Measurements from ENCODE around the gene GOLT1B. TPM values are rescaled to one million over a fixed set of nuclear protein-coding genes. Genes with fewer than 3 reads are reported as not detected.

Gene GOLT1B
- total RNA-seq, 3 donors from 2014 or later = 24.9 to 32.6 (median 30.9) TPM

DNA sequence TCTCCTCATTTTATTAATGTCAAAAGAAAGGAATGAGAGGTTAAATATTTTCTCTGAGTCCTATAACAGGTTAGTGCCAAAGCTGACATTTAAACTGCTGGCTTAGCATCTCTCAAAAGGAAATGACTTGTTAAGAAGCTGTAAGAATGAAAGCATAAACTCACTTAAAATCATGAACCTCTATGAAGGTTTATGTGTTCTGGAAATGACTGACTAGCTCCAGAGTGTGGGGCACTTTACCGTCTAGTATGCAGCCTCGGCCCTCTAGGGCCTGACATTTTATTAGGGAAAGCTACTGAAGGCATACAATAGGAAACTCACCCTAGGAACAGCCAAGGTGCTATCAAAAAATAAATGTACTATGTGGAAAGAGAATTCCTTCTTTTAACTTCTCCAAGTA is 59.6 kb downstream of the GOLT1B start:
- Histone ChIP-seq H3K27me3 (no peaks in the 10 kb centered on the region), H3K9me3 (no peaks in the 10 kb centered on the region), H3K36me3 (no peaks in the 10 kb centered on the region), H3K4me1 (no peaks in the 10 kb centered on the region), H3K4me3 (no peak overlapping the region), H3K27ac (no peak overlapping the region)
- TF ChIP-seq POLR2A (IDR thresholded peaks at IDR 0.05) (no peak), POLR2AphosphoS5 (IDR thresholded peaks at IDR 0.05) (no peak)
- TF ChIP-seq, protein P1, sequence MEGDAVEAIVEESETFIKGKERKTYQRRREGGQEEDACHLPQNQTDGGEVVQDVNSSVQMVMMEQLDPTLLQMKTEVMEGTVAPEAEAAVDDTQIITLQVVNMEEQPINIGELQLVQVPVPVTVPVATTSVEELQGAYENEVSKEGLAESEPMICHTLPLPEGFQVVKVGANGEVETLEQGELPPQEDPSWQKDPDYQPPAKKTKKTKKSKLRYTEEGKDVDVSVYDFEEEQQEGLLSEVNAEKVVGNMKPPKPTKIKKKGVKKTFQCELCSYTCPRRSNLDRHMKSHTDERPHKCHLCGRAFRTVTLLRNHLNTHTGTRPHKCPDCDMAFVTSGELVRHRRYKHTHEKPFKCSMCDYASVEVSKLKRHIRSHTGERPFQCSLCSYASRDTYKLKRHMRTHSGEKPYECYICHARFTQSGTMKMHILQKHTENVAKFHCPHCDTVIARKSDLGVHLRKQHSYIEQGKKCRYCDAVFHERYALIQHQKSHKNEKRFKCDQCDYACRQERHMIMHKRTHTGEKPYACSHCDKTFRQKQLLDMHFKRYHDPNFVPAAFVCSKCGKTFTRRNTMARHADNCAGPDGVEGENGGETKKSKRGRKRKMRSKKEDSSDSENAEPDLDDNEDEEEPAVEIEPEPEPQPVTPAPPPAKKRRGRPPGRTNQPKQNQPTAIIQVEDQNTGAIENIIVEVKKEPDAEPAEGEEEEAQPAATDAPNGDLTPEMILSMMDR (IDR thresholded peaks at IDR 0.05) = no peak
- DNase-seq (ENCODE audit: low spot score in 2 of 2) = no peak
- intact Hi-C loops (cut with DNase I; ENCODE audit: low total_unique reads) = no loop called here

DNA sequence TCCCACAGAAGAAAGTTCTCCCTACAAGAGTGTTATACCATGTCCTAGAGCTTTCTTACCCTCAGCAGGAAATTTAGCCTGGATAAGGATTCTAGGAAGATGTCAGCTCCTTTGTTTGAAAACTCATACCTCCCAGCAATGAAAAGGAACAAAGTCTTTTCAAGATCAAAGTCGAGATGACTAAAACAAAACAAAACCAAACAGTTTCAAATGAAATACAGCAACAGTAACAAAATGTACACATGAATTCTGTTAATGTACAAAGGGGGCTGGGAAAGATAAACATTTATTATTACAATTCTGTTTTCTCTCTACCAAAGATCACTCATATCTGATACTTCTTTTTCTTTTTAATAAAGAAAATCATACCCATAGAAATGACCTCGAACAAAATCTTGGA is 61.3 kb downstream of the GOLT1B start:
- TF ChIP-seq, protein P1 (IDR thresholded peaks at IDR 0.05) = no peak
- TF ChIP-seq POLR2A (IDR thresholded peaks at IDR 0.05) (no peak), POLR2AphosphoS5 (IDR thresholded peaks at IDR 0.05) (no peak)
- H3K9me3 ChIP-seq = no peaks in the 10 kb centered on the region
- H3K27ac ChIP-seq = no peak overlapping the region
- H3K27me3 ChIP-seq = no peaks in the 10 kb centered on the region
- DNase-seq (ENCODE audit: low spot score in 2 of 2) = no peak
- no peak overlapping the region for H3K4me3 ChIP-seq
- H3K36me3 ChIP-seq = no peaks in the 10 kb centered on the region
- no peaks in the 10 kb centered on the region for H3K4me1 ChIP-seq
- intact Hi-C loops (cut with DNase I; ENCODE audit: low total_unique reads) = no loop called here

DNA sequence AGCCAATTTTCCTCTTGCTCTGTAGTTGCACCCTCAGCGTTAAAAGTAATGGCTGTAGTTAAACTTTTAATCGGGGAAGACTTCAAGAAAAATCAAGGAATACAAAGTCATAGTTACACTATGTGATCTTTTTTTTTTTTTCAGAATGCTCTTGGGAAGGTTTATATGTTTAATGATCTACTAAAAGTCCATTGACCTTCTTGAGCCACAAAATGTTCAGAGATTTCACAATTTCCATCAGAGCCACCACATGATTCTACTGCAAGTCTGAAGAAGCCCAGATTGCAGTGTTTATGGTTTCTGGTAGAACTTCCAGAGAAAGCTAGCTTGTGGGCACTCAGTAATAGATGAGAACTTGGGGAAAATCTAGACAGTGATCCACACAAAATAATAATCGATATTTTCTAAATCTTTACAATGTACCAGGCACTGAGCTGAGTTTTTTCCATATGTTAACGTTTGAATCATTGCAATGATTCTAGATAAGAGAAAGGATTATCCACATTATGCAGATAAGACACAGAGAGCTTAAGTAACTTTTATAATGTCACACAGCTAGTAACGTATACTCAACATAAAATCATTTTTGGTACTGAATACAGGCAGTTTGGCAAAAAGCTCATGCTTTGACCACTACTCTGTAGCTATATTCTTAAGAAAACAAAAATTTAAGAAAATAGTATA is 64.8 kb downstream of the GOLT1B start:
- H3K27me3 ChIP-seq = no peaks in the 10 kb centered on the region
- intact Hi-C loops (cut with DNase I; ENCODE audit: low total_unique reads) = no loop called here
- TF ChIP-seq POLR2AphosphoS5 (IDR thresholded peaks at IDR 0.05) (no peak), POLR2A (IDR thresholded peaks at IDR 0.05) (no peak)
- TF ChIP-seq, protein P1 (IDR thresholded peaks at IDR 0.05) = no peak
- no peaks in the 10 kb centered on the region for H3K36me3 ChIP-seq
- H3K4me3 ChIP-seq = no peak overlapping the region
- no peak for DNase-seq (ENCODE audit: low spot score in 2 of 2)
- H3K4me1 ChIP-seq = no peaks in the 10 kb centered on the region
- H3K9me3 ChIP-seq = no peaks in the 10 kb centered on the region
- H3K27ac ChIP-seq = no peak overlapping the region

DNA sequence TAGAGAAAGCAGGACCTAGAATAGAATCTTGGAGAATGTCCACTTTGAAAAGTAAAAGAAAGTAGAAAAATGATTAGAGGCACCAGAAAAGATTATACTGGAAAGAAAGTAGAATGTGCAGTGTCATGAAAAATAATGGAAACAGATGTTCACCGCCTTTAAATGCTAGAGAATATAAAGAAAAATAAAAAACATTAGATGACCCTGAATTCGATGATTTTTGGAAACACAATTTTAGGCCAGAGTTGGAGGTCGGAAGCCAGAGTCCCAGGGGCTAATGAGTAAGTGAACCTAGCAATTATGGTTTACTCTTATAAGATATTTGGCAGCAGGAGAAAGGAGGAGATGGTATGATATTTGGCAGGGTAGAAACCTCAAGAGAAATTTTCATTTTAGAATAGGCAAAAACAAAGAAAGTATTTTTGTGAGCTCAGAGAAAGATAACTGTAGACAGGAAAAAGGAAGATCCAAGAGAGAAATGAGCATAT is 65.4 kb downstream of the GOLT1B start:
- Histone ChIP-seq H3K9me3 (no peaks in the 10 kb centered on the region), H3K4me3 (no peak overlapping the region), H3K36me3 (no peaks in the 10 kb centered on the region), H3K4me1 (no peaks in the 10 kb centered on the region), H3K27ac (no peak overlapping the region), H3K27me3 (no peaks in the 10 kb centered on the region)
- DNase-seq (ENCODE audit: low spot score in 2 of 2) = no peak
- TF ChIP-seq POLR2A (IDR thresholded peaks at IDR 0.05) = no peak
- TF ChIP-seq POLR2AphosphoS5 (IDR thresholded peaks at IDR 0.05) = no peak
- TF ChIP-seq, protein P1 (IDR thresholded peaks at IDR 0.05) = no peak
- intact Hi-C loops (cut with DNase I; ENCODE audit: low total_unique reads) = no loop called here

Other genes starting within 250 kb of the GOLT1B start
- 1 to 10 TPM in 1 of 3 donors, under 1 TPM in 1, not detected in 1; 0.33 to 5.4 TPM for gene SLCO1A2, start 166.9 kb upstream of the GOLT1B start, total RNA-seq
- gene IAPP, start 128.9 kb upstream of the GOLT1B start, total RNA-seq = not detected
- gene PYROXD1, start 64.1 kb upstream of the GOLT1B start, total RNA-seq = 10 to 100 TPM; 23.6 to 37.9 (median 30.4) TPM
- 10 to 100 TPM; 33.8 to 46.2 (median 37.0) TPM for gene RECQL, start 154 bp upstream of the GOLT1B start, total RNA-seq
- 10 to 100 TPM in 1 of 3 donors, 1 to 10 TPM in 2; 1.0 to 84.3 (median 1.3) TPM for gene SPX, start 24.5 kb downstream of the GOLT1B start, total RNA-seq
- 10 to 100 TPM in 1 of 3 donors, under 1 TPM in 1, not detected in 1; 0.15 to 11.4 TPM for gene GYS2, start 103.1 kb downstream of the GOLT1B start, total RNA-seq
- 1,000 to 10,000 TPM in 1 of 3 donors, 100 to 1,000 TPM in 2; 235 to 1,093 (median 257) TPM for gene LDHB, start 156.1 kb downstream of the GOLT1B start, total RNA-seq

Data from breast epithelium (tissue), 4 donors.